GM23338 (cell line): ENCODE data around the gene PKNOX2. TPM values are rescaled to one million over a fixed set of nuclear protein-coding genes. Genes with fewer than 3 reads are reported as not detected.

ENCODE experiments used
- ATAC-seq: fragments of 200-7000 bp; cut with Tn5 transposase; 3 replicates; pipeline ENCODE4 v1.9.1; 2020
- DNase-seq: peaks from one replicate; pipeline ENCODE4 v3.0.0-alpha.2; 2015; ENCODE audit warnings: low spot score
- H2AFZ ChIP-seq: fragments of 200-600 bp; sonication (generic); 2 replicates; pipeline ENCODE4 v1.8.0; 2016; ENCODE audit warnings: antibody characterized with exemption, mild to moderate bottlenecking, moderate library complexity
- H3F3A ChIP-seq: fragments of 200-600 bp; sonication (generic); replicated peaks from 2 replicates; pipeline ENCODE4 v1.8.0; 2017; ENCODE audit warnings: antibody characterized with exemption, mixed run types, low read depth
- H3K27ac ChIP-seq: fragments of 200-600 bp; sonication (generic); 2 replicates; pipeline ENCODE4 v1.6.1; 2016; ENCODE audit warnings: low read depth
- H3K27me3 ChIP-seq: fragments of 200-600 bp; sonication (generic); 2 replicates; pipeline ENCODE4 v1.8.0; 2016; ENCODE audit warnings: mild to moderate bottlenecking, mixed run types, moderate library complexity; ENCODE audit not compliant: insufficient read depth
- H3K36me3 ChIP-seq: fragments of 200-600 bp; sonication (generic); 2 replicates; pipeline ENCODE4 v1.8.0; 2016; ENCODE audit warnings: mild to moderate bottlenecking; ENCODE audit not compliant: insufficient read depth
- H3K4me1 ChIP-seq: fragments of 200-600 bp; sonication (generic); 2 replicates; pipeline ENCODE4 v1.8.0; 2016; ENCODE audit warnings: mild to moderate bottlenecking, moderate library complexity; ENCODE audit not compliant: insufficient read depth
- H3K4me2 ChIP-seq: fragments of 200-600 bp; sonication (generic); 2 replicates; pipeline ENCODE4 v1.7.1; 2017; ENCODE audit warnings: mixed run types
- H3K4me3 ChIP-seq: fragments of 200-600 bp; sonication (generic); 2 replicates; pipeline ENCODE4 v1.6.1; 2016; ENCODE audit warnings: mixed run types
- H3K79me2 ChIP-seq: fragments of 200-600 bp; sonication (generic); replicated peaks from 2 replicates; pipeline ENCODE4 v1.8.0; 2017; ENCODE audit warnings: mild to moderate bottlenecking; ENCODE audit not compliant: insufficient read depth
- H3K9me2 ChIP-seq: fragments of 200-600 bp; sonication (generic); 2 replicates; pipeline ENCODE4 v1.8.0; 2017; ENCODE audit not compliant: insufficient read depth
- H4K20me1 ChIP-seq: fragments of 200-600 bp; sonication (generic); replicated peaks from 2 replicates; pipeline ENCODE4 v1.8.0; 2017; ENCODE audit warnings: mild to moderate bottlenecking; ENCODE audit not compliant: insufficient read depth
- H3K27ac Mint-ChIP-seq: 2 replicates; pipeline ENCODE4 v1.8.0; 2020; ENCODE audit warnings: inconsistent platforms, mild to moderate bottlenecking, moderate library complexity, mixed read lengths
- H3K27me3 Mint-ChIP-seq: 3 replicates; pipeline ENCODE4 v1.8.0; 2022; ENCODE audit warnings: low read depth, mild to moderate bottlenecking, moderate library complexity, mixed read lengths, inconsistent platforms; ENCODE audit not compliant: insufficient read depth, poor library complexity
- H3K36me3 Mint-ChIP-seq: 3 replicates; pipeline ENCODE4 v1.8.0; 2021; ENCODE audit warnings: low read depth, mild to moderate bottlenecking, inconsistent platforms, moderate library complexity, mixed read lengths
- H3K4me1 Mint-ChIP-seq: 3 replicates; pipeline ENCODE4 v1.8.0; 2020; ENCODE audit warnings: mild to moderate bottlenecking, inconsistent platforms, mixed read lengths
- H3K4me3 Mint-ChIP-seq: 3 replicates; pipeline ENCODE4 v1.8.0; 2021; ENCODE audit warnings: moderate library complexity, mild to moderate bottlenecking, inconsistent platforms, mixed read lengths
- H3K9me3 Mint-ChIP-seq: 3 replicates; pipeline ENCODE4 v1.8.0; 2020; ENCODE audit warnings: moderate library complexity, mild to moderate bottlenecking, inconsistent platforms, mixed read lengths
- CREB1 ChIP-seq: fragments of 250-450 bp; sonication (Bioruptor Pico); IDR thresholded peaks from 2 replicates; pipeline ENCODE4 v1.5.0; 2020; ENCODE audit warnings: low read depth, mild to moderate bottlenecking, moderate library complexity
- EZH2 ChIP-seq: fragments of 200-600 bp; sonication (generic); IDR thresholded peaks from one replicate; pipeline ENCODE4 v1.8.0; 2017; ENCODE audit warnings: antibody characterized with exemption, mild to moderate bottlenecking, low read depth; ENCODE audit not compliant: unreplicated experiment
- EZH2phosphoT487 ChIP-seq: fragments of 200-600 bp; sonication (generic); IDR thresholded peaks from one replicate; pipeline ENCODE4 v1.8.1; 2018; ENCODE audit warnings: antibody characterized with exemption; ENCODE audit not compliant: unreplicated experiment
- JUNB ChIP-seq: IDR thresholded peaks from one replicate; pipeline ENCODE4 v1.6.1; 2016; ENCODE audit warnings: antibody characterized with exemption; ENCODE audit not compliant: unreplicated experiment
- NANOG ChIP-seq: IDR thresholded peaks from 2 replicates; pipeline ENCODE4 v1.6.1; 2016; ENCODE audit warnings: antibody characterized with exemption, borderline replicate concordance
- POLR2AphosphoS5 ChIP-seq: IDR thresholded peaks from 2 replicates; pipeline ENCODE4 v1.6.1; 2016; ENCODE audit warnings: antibody characterized with exemption, low read depth
- REST ChIP-seq: IDR thresholded peaks from one replicate; pipeline ENCODE4 v1.6.1; 2018; ENCODE audit warnings: antibody characterized with exemption; ENCODE audit not compliant: unreplicated experiment
- STAT1 ChIP-seq: IDR thresholded peaks from one replicate; pipeline ENCODE4 v1.6.1; 2016; ENCODE audit warnings: antibody characterized with exemption; ENCODE audit not compliant: unreplicated experiment
- ZNF114 ChIP-seq: fragments of 250-450 bp; sonication (Bioruptor Pico); IDR thresholded peaks from 2 replicates; pipeline ENCODE4 v1.5.0; 2020; ENCODE audit warnings: mild to moderate bottlenecking, moderate library complexity
- ZNF331 ChIP-seq: fragments of 250-450 bp; sonication (Bioruptor Pico); IDR thresholded peaks from 2 replicates; pipeline ENCODE4 v1.5.0; 2020; ENCODE audit warnings: low read depth, mild to moderate bottlenecking, moderate library complexity
- ZNF462 ChIP-seq: fragments of 250-450 bp; sonication (Bioruptor Pico); IDR thresholded peaks from 2 replicates; pipeline ENCODE4 v1.5.0; 2020; ENCODE audit warnings: mild to moderate bottlenecking, moderate library complexity
- polyA plus RNA-seq: library from polyadenylated mRNA; unstranded; fragments of >200 nt; fragmentation: Nextera tagmentation; extraction: Ambion mirVana; gene quantifications from 2 replicates; pipeline ENCODE4 v1.2.1, GENCODE V29; 2016
- total RNA-seq: library from RNA; depleted of rRNA; stranded (reverse); fragments of >200 nt; shearing (Covaris generic); gene quantifications from 2 replicates; pipeline ENCODE4 v1.2.3, GENCODE V29; 2014
- TF ChIP-seq, protein P1 (sequence below), 2 experiments: fragments of 200-600 bp in 1 of 2; sonication (generic) in 1 of 2; conservative IDR thresholded peaks; 2 replicates each; pipeline versions ENCODE4 v1.5.1 to v1.6.1; 2016 to 2017; ENCODE audit warnings: antibody characterized with exemption in 2 of 2, low read depth in 2 of 2, mild to moderate bottlenecking in 2 of 2, moderate library complexity in 1 of 2
- TF ChIP-seq, protein P2 (sequence below): IDR thresholded peaks from 2 replicates; pipeline ENCODE4 v1.6.1; 2016; ENCODE audit warnings: antibody characterized with exemption

PKNOX2 gene
- total and polyA plus RNA-seq, 2 experiments from 2014 or later, result 0.42 to 0.83 TPM

DNA sequence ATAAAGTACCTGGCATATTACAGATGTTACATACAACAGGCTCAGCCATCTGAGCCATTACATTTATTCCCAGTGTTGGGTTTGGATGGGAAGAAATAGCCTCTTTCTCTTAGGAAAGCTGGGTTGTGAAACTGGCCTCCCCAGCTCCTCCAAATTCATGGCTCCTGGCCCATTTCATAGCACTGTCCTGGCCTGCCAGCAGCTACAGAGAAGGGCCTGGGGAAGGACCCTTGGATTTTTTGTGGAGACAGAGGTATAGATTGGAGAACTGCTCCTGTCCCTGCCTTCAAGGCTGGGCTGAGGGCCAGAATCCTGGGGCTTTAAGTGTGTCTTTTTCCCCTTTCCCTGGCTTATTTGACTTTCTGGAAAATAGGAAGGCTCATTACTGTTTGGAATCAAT is 18.0 kb downstream of the PKNOX2 start:
- peaks cover 16% of the 10 kb centered on the region for H3K4me1 ChIP-seq
- H4K20me1 ChIP-seq, result no peaks in the 10 kb centered on the region
- H3F3A ChIP-seq, result no peaks in the 10 kb centered on the region
- Mint-ChIP-seq H3K9me3 (no peaks in the 10 kb centered on the region), H3K36me3 (no peaks in the 10 kb centered on the region), H3K4me1 (peaks cover 32% of the 10 kb centered on the region), H3K27ac (no peak overlapping the region), H3K27me3 (peaks cover 15% of the 10 kb centered on the region), H3K4me3 (no peak overlapping the region)
- TF ChIP-seq REST (no peak), ZNF331 (no peak), NANOG (no peak), EZH2phosphoT487 (no peak), JUNB (no peak), EZH2 (no peak), CREB1 (no peak), STAT1 (no peak), ZNF114 (CRISPR knock-in tag) (no peak), ZNF462 (CRISPR knock-in tag) (no peak), POLR2AphosphoS5 (no peak)
- TF ChIP-seq, protein P1, sequence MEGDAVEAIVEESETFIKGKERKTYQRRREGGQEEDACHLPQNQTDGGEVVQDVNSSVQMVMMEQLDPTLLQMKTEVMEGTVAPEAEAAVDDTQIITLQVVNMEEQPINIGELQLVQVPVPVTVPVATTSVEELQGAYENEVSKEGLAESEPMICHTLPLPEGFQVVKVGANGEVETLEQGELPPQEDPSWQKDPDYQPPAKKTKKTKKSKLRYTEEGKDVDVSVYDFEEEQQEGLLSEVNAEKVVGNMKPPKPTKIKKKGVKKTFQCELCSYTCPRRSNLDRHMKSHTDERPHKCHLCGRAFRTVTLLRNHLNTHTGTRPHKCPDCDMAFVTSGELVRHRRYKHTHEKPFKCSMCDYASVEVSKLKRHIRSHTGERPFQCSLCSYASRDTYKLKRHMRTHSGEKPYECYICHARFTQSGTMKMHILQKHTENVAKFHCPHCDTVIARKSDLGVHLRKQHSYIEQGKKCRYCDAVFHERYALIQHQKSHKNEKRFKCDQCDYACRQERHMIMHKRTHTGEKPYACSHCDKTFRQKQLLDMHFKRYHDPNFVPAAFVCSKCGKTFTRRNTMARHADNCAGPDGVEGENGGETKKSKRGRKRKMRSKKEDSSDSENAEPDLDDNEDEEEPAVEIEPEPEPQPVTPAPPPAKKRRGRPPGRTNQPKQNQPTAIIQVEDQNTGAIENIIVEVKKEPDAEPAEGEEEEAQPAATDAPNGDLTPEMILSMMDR (conservative IDR thresholded peaks at IDR 0.05; ENCODE audit: low read depth in 2 of 2), result no peak
- TF ChIP-seq, protein P2, sequence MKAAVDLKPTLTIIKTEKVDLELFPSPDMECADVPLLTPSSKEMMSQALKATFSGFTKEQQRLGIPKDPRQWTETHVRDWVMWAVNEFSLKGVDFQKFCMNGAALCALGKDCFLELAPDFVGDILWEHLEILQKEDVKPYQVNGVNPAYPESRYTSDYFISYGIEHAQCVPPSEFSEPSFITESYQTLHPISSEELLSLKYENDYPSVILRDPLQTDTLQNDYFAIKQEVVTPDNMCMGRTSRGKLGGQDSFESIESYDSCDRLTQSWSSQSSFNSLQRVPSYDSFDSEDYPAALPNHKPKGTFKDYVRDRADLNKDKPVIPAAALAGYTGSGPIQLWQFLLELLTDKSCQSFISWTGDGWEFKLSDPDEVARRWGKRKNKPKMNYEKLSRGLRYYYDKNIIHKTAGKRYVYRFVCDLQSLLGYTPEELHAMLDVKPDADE, result no peak
- no peak for DNase-seq
- no peak overlapping the region for H2AFZ ChIP-seq
- no peaks in the 10 kb centered on the region for H3K36me3 ChIP-seq
- H3K4me3 ChIP-seq, result no peak overlapping the region
- H3K79me2 ChIP-seq, result no peaks in the 10 kb centered on the region
- ATAC-seq, result no peak
- H3K4me2 ChIP-seq, result no peak overlapping the region
- H3K27ac ChIP-seq, result no peak overlapping the region
- H3K9me2 ChIP-seq, result no peaks in the 10 kb centered on the region
- no peaks in the 10 kb centered on the region for H3K27me3 ChIP-seq
